ENCODE measurements around the gene SPATA33.
"Not testable (repeated sequence)": the region's sequence is repeated elsewhere in the genome, so short reads cannot be mapped to it uniquely, and the experiment has no call there.

SPATA33 gene

DNA sequence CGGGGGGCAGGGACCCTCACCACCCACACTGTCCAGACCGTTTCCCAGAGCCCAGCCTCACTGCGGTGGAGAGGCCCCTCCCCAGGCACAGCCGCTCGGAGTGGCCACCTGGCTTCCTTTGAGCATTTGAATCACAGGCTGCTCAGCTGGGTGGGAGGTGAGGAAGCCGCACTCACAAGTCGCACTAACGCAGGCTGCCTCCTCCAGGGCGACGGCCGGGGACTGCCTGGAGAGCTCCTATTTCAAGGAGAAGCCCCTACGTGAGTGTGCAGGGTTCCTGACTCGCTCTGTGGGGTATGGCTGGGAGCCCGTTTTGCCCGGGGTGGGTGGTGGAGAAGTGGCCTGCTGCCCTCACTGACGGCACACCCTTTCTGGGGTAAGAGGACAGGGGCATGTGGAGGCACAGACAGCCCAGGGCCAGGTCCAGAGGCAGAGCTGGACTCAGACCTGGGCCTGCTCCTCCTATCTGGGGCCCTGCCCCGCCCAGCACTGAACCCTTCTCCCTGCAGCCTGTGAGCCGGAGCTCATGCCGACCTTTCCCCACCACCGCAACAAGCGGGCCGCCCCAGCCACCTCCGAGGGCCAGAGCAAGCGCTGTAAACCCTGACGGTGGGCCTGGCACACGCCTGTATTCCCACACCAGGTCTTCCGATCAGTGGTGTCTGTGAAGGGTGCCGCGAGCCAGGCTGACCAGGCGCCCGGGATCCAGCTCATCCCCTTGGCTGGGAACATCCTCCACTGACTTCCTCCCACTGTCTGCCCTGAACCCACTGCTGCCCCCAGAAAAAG lies 37.6 kb downstream of the SPATA33 start:
- DNase-seq = no peak

GRCh38 chr16:89695875-89696669 lies 38.4 kb downstream of the SPATA33 start:
- DNase-seq = no peak

DNA sequence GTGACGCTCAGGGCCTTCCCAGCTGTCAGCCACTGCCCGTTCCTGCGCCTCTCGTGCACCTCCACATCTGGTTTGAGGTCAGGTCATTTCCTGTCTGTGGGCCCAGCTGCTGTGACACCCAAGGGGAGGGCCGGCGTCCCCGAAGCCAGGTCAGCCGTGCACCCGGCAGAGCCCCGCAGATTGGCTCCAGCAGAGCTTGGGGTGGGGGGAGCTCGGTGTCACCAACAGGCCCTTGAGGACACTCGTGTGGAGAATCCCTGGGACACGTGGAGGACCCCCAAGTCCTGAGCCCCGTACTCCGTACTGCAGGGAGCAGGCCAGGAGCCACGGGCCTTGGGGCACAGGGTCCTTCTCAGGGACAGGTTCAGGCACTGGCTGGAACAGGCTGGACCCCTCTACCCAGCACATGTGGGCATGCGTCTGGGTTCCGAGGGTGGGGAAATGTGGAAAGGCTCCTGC lies 39.1 kb downstream of the SPATA33 start:
- no peak for DNase-seq

GRCh38 chr16:89697161-89697615 lies 39.6 kb downstream of the SPATA33 start:
- no peak for DNase-seq

- DNase-seq = no peak
Observed at GRCh38 chr16:89697616-89698331, 40.1 kb downstream of the SPATA33 start.

DNA sequence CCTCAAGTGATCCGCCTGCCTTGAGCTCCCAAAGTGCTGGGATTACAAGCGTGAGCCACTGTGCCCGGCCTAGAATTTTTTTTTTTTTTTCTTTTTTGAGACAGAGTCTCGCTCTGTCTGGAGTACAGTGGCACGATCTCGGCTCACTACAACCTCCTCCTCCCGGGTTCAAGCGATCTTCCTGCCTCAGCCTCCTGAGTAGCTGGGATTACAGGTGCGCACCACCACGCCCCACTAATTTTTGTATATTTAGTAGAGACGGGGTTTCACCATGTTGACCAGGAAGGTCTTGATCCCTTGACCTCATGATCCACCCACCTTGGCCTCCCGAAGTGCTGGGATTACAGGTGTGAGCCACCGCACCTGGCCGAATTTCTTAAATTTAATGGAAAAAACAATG lies 41.1 kb downstream of the SPATA33 start:
- DNase-seq = not testable (repeated sequence)

DNA sequence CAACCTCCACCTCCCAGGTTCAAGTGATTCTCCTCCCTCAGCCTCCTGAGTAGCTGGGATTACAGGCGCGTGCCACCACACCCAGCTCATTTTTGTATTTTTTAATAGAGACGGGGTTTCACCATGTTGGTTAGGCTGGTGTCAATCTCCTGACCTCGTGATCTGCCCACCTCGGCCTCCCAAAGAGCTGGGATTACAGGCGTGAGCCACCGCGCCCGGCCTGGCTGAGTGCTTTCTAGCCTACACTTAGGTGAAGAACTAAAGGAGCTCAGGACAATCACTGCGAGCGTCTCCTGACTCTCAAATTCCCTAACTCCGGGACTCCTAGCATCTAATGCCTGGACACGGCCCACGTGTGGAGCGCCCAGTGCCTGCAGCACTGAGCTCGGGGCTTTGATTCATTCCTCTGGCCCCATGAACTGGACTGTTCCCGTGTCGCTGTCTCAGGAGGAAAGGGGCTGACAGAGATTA lies 42.0 kb downstream of the SPATA33 start:
- DNase-seq = not testable (repeated sequence)

GRCh38 chr16:89700100-89700648 lies 42.5 kb downstream of the SPATA33 start:
- DNase-seq = peak; percentile 96

DNA sequence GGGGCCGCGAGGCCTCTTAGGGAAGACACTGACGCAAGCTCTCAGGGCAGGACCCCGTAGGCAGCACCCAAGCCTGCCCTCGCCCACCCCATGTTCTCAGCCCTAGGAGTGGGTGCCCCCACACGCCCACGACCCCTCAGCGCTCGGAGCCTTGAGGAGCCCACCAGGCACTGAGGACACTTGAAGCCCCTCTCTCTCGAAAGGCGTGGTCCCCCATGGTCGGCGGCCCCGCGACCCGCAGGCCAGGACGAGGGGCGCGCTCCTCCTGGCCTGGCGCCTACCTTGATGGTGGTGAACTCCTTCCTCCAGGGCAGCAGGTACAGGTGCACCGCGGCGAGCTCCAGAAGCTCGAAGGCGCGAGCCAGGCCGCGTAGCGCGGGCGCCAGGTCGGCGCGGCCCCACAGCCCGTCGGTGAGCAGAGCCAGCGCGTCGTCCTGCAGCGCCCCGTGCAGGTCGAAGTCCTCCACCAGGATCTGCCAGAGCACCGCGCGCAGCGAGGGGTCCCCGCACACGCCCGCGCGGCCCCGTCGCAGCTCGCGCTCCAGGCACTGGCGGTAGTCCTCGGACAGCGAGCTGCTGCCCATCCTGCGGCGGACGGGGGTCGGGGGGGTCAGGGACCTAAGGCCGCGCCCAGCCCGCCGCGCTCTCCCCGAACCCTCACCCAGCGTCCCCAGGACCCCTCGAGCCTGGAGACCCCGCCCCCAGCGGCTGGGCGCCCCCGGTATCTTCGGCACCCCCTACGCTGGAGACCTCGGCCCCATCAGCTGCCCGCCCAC lies 43.2 kb downstream of the SPATA33 start:
- DNase-seq = peak; percentile 5

DNA sequence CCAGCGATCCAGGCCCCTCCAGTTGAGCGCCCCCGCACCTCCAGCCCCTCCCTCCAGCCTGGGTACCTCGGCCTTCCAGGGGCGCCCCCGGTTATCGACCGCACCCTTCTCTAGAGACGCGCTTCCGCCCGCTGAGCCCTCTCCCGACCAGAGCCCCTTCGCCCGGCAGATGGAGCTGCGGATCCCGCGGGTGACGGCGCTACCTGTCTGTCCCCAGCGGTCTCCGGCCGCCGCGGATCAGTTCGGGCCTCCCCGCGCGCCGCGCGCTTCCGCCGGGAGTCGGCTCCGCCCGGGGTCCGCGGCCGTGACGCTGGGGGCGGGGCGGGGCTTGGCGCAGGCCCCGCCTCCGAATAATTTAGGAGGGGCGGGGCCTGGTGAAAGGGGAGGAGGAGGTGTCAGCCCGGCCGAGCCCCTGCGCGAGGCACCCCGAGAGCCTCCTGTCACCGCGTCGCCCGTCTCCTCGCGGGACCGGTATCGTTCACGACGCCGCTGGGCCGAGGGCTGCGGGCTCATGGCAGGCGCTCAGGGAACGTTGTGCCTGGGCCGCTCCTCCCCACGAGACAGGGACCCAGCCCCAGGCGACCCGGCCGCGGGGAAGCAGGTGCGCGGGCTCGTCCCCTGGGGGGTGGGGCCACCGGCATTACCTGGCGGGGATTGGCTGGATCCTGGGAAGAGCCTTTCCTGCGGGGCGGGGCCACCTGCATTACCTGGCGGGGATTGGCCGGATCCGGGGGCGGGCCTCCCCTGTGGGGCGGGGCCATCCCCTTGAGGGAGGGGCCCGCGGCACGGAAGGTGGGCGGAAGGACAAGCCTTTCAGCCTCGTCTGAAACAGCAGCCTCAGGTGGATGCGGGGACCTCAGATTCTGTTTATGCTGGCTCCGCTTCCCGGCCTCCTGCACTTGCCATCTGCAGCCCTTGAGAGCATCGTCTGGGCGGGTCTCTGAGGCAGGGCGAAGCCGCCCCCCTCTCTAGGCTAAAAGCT lies 44.1 kb downstream of the SPATA33 start, which contains the start of gene SPATA2L:
SPATA2L (minus strand) TSS at position 281 of the 982 bp plus-strand sequence. CDS start 473 bp downstream, outside the sequence.
- DNase-seq = peak; percentile 80

- DNase-seq = no peak
Observed at GRCh38 chr16:89704281-89704680, 46.6 kb downstream of the SPATA33 start.

DNA sequence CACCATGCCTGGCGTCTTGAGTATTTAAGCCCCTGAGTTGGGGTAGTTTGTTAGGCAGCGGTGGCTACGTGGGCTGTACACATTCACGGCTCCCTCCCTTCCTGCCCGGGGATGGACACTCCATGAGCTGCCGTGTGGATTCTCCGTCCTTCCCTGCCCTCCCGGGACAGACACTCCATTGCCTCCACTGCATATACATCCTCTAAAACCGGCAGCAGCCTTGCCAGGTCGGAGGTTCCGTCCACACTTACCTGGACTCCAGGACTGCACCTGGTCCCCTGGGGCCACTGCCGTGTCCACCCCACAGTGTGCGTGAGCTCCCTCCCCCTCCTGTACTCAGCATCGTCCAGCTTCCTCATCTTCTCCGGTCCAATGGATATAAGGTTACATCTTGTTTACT lies 47.4 kb downstream of the SPATA33 start:
- DNase-seq = no peak

GRCh38 chr16:89706518-89707260 lies 49.1 kb downstream of the SPATA33 start:
- no peak for DNase-seq

DNA sequence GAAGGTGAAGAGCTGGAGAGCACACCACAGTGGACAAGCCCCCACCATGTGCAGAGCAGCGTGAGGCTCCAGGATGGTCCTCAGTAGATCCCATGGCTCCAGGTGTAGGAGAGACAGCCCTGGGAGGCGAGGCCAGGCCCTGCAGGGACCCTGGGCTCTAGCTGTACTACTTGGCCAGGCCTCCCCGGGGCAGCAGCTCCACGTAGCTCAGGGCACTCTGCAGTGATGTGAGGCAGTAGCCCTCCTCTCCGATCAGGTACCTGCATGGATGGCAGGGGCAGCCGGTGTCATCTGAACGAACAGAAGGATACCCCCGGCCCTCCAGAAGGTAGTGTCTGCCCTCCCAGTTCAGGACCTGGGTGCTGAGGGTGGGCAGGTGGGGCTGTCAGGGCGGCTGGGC lies 50.1 kb downstream of the SPATA33 start:
- DNase-seq = no peak

DNA sequence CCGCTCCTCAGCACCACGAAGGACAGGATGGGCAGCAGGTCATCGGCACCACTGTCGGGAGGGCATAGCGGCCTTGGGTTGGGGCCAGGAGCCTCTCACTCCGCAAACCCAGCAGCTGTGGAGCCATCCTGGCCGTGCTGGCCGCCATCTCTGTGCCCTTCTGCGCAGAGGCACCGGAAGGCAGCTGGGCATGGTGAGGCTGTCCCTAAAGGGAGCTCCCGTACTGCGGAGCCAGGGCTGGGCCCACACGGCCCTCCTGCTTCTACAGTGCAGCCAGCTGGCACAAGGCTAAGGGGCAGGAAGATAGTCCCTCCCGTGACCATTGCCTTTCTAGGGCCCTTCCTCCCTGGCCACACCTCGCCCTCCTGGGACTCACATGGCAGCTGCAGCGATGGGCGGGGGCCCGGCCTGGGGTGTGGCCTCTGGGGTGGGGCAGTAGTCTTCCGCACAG lies 50.9 kb downstream of the SPATA33 start:
- no peak for DNase-seq

DNA sequence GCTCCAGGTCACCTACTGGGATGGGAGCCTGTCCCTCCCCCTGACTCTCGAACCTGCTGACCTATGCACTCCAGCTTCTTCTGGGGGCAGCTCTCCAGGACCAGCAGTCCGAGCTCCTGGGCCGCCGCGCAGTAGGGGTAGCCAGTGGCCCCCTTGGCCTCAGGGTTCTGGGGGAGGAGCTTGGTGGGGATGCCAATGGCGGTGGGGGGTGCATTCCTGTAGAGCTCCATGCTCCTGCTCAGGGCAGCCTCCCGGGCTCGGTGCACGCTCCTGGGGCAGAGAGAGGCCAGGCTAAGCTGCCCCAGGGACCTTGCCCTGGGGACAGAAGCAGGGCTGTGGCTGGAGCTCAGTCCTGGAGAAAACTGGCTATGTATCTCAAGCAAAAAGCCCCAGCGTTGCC lies 51.5 kb downstream of the SPATA33 start:
- DNase-seq = no peak

DNA sequence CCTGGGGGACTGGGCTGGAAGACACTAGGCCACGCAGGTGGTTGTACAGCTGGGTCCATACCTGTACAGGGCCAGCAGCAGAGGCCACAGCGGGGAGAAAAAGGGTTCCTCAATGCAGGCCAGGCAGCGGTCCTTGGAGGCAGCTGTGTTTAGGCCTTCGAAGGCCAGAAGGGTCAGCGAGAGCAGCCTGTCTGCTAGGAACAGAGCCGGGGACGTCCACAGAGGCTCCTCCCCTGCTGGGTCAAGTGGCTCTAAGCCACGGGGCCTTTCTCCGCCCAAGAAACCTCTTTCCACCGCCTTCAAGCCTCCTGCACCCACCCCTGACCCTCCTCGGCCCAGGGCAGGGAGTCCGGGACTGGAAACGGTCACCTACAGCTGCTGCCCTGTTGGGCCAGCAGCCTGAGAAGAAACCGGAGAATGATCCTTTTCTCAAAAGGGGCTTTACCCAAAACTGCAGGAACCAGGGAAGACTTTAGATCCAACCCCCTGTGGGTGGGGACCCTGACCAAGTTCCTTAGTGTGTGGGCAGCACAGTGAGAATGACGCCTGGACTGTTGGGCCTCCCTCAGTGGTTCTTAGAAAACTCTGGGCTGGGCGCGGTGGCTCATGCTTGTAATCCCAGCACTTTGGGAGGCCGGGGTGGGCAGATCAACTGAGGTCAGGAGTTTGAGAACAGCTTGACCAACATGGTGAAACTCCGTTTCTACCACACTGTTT lies 52.2 kb downstream of the SPATA33 start:
- DNase-seq = no peak

GRCh38 chr16:89710709-89711564 lies 53.3 kb downstream of the SPATA33 start:
- DNase-seq = no peak
